ENCODE results near the gene RPL36. TPM values are rescaled to one million over a fixed set of nuclear protein-coding genes. Genes with fewer than 3 reads are reported as not detected.

The RPL36 gene
- total RNA-seq, 3 donors from 2014 or later = 687 to 1,274 (median 863) TPM

GRCh38 chr19:5645409-5645808 lies 44.7 kb upstream of the RPL36 start:
- TF ChIP-seq CTCF (IDR thresholded peaks at IDR 0.05) (no peak), POLR2A (IDR thresholded peaks at IDR 0.05) (no peak), POLR2AphosphoS5 (IDR thresholded peaks at IDR 0.05) (no peak)
- H3K4me1 ChIP-seq = no peaks in the 10 kb centered on the region
- H3K36me3 ChIP-seq = no peaks in the 10 kb centered on the region
- H3K27me3 ChIP-seq = no peaks in the 10 kb centered on the region
- DNase-seq (ENCODE audit: low spot score in 2 of 2) = no peak
- intact Hi-C loops (cut with DNase I; ENCODE audit: low total_unique reads) = no loop called here
- no peak overlapping the region for H3K27ac ChIP-seq
- H3K9me3 ChIP-seq = no peaks in the 10 kb centered on the region
- H3K4me3 ChIP-seq = no peak overlapping the region

DNA sequence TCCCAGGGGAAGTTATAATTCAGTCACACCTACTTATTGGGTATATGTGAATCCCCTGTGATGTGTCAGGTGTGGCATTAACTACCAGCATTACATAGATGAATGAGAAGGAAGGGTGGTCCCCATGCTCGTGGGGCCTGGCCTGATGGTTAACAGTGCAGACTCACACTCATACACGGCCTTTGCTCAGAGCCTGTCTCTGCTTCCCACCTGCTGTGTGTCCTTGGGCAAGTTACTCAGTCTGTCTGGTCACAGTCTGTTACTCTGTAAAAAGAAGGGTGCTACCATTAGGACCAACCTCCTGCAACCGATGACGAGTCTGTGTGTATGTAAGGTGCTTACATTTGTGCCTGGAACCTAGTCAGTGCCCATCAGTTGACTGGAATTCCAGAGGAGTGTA lies 43.4 kb upstream of the RPL36 start:
- TF ChIP-seq POLR2A (IDR thresholded peaks at IDR 0.05) (no peak), CTCF (IDR thresholded peaks at IDR 0.05) (no peak), POLR2AphosphoS5 (IDR thresholded peaks at IDR 0.05) (no peak)
- DNase-seq (ENCODE audit: low spot score in 2 of 2) = no peak
- intact Hi-C loops (cut with DNase I; ENCODE audit: low total_unique reads) = no loop called here
- H3K4me3 ChIP-seq = no peak overlapping the region
- H3K27ac ChIP-seq = no peak overlapping the region
- no peaks in the 10 kb centered on the region for H3K9me3 ChIP-seq
- no peaks in the 10 kb centered on the region for H3K27me3 ChIP-seq
- no peaks in the 10 kb centered on the region for H3K36me3 ChIP-seq
- H3K4me1 ChIP-seq = no peaks in the 10 kb centered on the region

DNA sequence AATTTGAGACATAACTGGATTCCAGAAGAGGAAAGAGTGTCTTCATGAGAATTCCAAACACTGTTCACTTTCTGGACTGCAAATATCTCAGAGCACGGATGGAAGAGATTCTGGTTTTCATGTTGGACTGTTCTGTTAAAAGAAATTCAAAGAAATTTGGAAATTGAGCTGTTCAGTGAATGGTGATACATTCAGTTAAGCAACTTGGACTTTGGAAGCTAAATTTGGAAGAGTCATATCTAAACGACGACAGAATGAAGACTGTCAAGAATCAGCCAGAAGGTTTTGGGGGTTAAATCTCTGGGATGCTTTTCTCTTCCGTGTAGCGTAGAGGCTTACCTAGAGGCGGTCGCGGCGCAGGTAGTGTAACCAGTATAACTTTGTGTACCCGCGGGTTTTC lies 41.6 kb upstream of the RPL36 start:
- intact Hi-C loops (cut with DNase I; ENCODE audit: low total_unique reads) = no loop called here
- Histone ChIP-seq H3K4me3 (no peak overlapping the region), H3K27ac (no peak overlapping the region), H3K9me3 (no peaks in the 10 kb centered on the region), H3K4me1 (no peaks in the 10 kb centered on the region), H3K27me3 (no peaks in the 10 kb centered on the region), H3K36me3 (no peaks in the 10 kb centered on the region)
- TF ChIP-seq POLR2A (IDR thresholded peaks at IDR 0.05) (no peak), CTCF (IDR thresholded peaks at IDR 0.05) (no peak), POLR2AphosphoS5 (IDR thresholded peaks at IDR 0.05) (no peak)
- DNase-seq (ENCODE audit: low spot score in 2 of 2) = no peak

- no peak for DNase-seq (ENCODE audit: low spot score in 2 of 2)
- peaks cover 5% of the 10 kb centered on the region for H3K36me3 ChIP-seq
- no peak overlapping the region for H3K27ac ChIP-seq
- intact Hi-C loops (cut with DNase I; ENCODE audit: low total_unique reads) = loop anchor here (1.0 kb wide), 1 partner anchor 24 kb away; no protein-coding TSS in a partner anchor
- no peaks in the 10 kb centered on the region for H3K4me1 ChIP-seq
- no peak overlapping the region for H3K4me3 ChIP-seq
- no peaks in the 10 kb centered on the region for H3K27me3 ChIP-seq
- TF ChIP-seq POLR2AphosphoS5 (IDR thresholded peaks at IDR 0.05) (no peak), CTCF (IDR thresholded peaks at IDR 0.05) (no peak), POLR2A (IDR thresholded peaks at IDR 0.05) (no peak)
- H3K9me3 ChIP-seq = no peaks in the 10 kb centered on the region
Measured at GRCh38 chr19:5651361-5651760, 38.7 kb upstream of the RPL36 start.

- Histone ChIP-seq H3K9me3 (no peaks in the 10 kb centered on the region), H3K27me3 (no peaks in the 10 kb centered on the region), H3K27ac (no peak overlapping the region), H3K36me3 (peaks cover 8% of the 10 kb centered on the region), H3K4me3 (no peak overlapping the region), H3K4me1 (no peaks in the 10 kb centered on the region)
- DNase-seq (ENCODE audit: low spot score in 2 of 2) = no peak
- intact Hi-C loops (cut with DNase I; ENCODE audit: low total_unique reads) = no loop called here
- TF ChIP-seq POLR2A (IDR thresholded peaks at IDR 0.05) (no peak), POLR2AphosphoS5 (IDR thresholded peaks at IDR 0.05) (no peak), CTCF (IDR thresholded peaks at IDR 0.05) (no peak)
Measured at GRCh38 chr19:5652261-5652660, 37.8 kb upstream of the RPL36 start.
